HUES6 (cell line): ENCODE results near the gene EFS.

ENCODE experiments used
- H3K27ac ChIP-seq: 2 replicates; pipeline ENCODE4 v1.7.0; 2013; ENCODE audit warnings: low read depth, mild to moderate bottlenecking, low read length, inconsistent platforms
- H3K27me3 ChIP-seq: 2 replicates; pipeline ENCODE4 v1.6.1; 2013; ENCODE audit warnings: low read length; ENCODE audit not compliant: control insufficient read depth, insufficient read depth
- H3K36me3 ChIP-seq: 2 replicates; pipeline ENCODE4 v1.6.1; 2013; ENCODE audit warnings: low read length; ENCODE audit not compliant: control insufficient read depth, insufficient read depth
- H3K4me1 ChIP-seq: 2 replicates; pipeline ENCODE4 v1.6.1; 2013; ENCODE audit warnings: low read length; ENCODE audit not compliant: control insufficient read depth, insufficient read depth
- H3K4me3 ChIP-seq: 2 replicates; pipeline ENCODE4 v1.5.1; 2013; ENCODE audit warnings: low read depth, low read length
- H3K9ac ChIP-seq: one replicate; pipeline ENCODE4 v1.6.1; 2013; ENCODE audit warnings: mild to moderate bottlenecking, low read length
- H3K9me3 ChIP-seq: 2 replicates; pipeline ENCODE4 v1.6.1; 2013; ENCODE audit warnings: low read depth, low read length; ENCODE audit not compliant: control insufficient read depth, insufficient read depth

Gene EFS

DNA sequence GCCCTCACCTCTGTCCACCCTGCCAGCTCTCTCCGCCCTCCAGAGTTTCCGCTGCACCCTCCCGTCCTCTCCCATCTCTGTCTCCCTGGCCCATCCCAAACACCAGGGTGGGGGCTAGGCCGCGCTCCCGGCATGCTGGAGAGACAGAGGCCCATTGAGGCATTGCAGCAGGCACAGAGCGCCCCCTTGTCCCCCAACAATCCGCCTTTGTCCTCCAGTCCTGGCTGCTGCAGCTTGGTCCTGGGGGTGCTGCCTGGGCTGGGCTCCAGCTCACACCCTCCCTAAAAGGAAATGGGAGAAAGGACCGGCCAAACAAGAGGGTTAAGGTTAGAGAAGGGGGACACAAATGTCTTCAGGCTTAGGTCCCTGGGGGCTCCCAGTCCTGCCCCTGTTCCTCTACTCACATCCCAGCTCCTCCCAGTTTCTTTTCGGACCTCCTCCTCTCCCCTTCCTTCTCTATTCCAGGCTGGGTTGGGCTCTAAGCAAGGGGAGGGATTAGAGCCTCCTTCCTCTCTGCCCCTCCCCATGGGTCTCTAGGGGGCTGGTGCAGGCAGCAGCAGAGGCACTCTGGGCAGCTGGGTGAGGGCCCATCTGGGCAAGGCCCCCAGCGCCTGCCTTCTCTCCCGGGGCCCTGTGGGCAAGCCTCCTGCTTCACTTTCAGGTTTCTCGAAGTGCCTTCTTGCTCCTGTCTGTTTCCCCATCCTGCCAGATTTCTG is 11.7 kb upstream of the EFS start, which contains the start of gene CMTM5:
Gene CMTM5, plus strand, starts transcription at position 565 of the 716 bp plus-strand sequence. CDS start 206 bp downstream, outside the sequence.
- Histone ChIP-seq H3K36me3 (no peaks in the 10 kb centered on the region), H3K27me3 (peaks cover 34% of the 10 kb centered on the region), H3K4me3 (0 out of 2 replicates have a peak within 1 kb of the TSS, but pooled peaks have one; percentile 21), H3K27ac (no peak within 1 kb of the TSS), H3K4me1 (peaks cover 8% of the 10 kb centered on the region), H3K9me3 (no peaks in the 10 kb centered on the region), H3K9ac (no peak within 1 kb of the TSS)

DNA sequence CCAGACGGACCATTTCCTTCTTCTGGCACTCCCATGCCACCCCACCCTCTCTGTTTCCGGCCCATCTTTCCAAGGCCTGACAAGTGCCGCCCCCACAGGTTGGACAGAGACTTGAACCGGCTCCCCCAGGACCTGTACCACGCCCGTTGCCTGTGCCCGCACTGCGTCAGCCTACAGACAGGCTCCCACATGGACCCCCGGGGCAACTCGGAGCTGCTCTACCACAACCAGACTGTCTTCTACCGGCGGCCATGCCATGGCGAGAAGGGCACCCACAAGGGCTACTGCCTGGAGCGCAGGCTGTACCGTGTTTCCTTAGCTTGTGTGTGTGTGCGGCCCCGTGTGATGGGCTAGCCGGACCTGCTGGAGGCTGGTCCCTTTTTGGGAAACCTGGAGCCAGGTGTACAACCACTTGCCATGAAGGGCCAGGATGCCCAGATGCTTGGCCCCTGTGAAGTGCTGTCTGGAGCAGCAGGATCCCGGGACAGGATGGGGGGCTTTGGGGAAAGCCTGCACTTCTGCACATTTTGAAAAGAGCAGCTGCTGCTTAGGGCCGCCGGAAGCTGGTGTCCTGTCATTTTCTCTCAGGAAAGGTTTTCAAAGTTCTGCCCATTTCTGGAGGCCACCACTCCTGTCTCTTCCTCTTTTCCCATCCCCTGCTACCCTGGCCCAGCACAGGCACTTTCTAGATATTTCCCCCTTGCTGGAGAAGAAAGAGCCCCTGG is 10.7 kb upstream of the EFS start:
- Histone ChIP-seq H3K27ac (no peak overlapping the region), H3K4me1 (peaks cover 8% of the 10 kb centered on the region), H3K27me3 (peaks cover 43% of the 10 kb centered on the region), H3K9me3 (no peaks in the 10 kb centered on the region), H3K36me3 (no peaks in the 10 kb centered on the region), H3K4me3 (no peak overlapping the region), H3K9ac (no peak overlapping the region)

DNA sequence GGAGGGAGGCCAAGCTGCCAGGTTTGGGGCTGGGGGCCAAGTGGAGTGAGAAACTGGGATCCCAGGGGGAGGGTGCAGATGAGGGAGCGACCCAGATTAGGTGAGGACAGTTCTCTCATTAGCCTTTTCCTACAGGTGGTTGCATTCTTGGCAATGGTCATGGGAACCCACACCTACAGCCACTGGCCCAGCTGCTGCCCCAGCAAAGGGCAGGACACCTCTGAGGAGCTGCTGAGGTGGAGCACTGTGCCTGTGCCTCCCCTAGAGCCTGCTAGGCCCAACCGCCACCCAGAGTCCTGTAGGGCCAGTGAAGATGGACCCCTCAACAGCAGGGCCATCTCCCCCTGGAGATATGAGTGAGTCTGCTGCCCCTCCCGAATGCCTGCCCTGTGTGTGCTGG is 8.1 kb upstream of the EFS start:
- Histone ChIP-seq H3K9ac (no peak overlapping the region), H3K27me3 (peaks cover 52% of the 10 kb centered on the region), H3K4me3 (no peak overlapping the region), H3K9me3 (no peaks in the 10 kb centered on the region), H3K4me1 (peaks cover 8% of the 10 kb centered on the region), H3K27ac (no peak overlapping the region), H3K36me3 (no peaks in the 10 kb centered on the region)

DNA sequence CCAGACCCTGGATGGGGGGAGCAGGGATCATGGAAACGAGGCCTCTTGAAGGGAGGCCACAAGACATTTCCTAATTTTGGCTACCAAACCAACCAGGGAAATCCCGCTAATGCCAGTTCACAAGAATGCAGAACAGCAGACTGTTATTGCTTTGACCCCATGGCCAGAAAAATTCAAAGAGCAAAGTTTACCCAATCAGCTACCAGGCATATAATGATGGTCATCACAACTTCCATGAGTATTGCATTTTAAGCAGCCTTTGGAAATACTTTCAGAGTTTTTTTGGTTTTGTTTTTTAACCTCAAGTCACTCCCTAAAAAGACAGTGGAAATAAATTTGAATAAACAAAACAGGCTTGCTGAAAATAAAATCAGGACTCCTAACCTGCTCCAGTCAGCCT is 7.5 kb upstream of the EFS start, which contains the start of gene IL25:
Gene IL25, plus strand, starts transcription at position 301 of the 400 bp plus-strand sequence.
- no peaks in the 10 kb centered on the region for H3K9me3 ChIP-seq
- no peak within 1 kb of the TSS for H3K27ac ChIP-seq
- H3K27me3 ChIP-seq = peaks cover 52% of the 10 kb centered on the region
- H3K9ac ChIP-seq = no peak within 1 kb of the TSS
- peaks cover 8% of the 10 kb centered on the region for H3K4me1 ChIP-seq
- no peak within 1 kb of the TSS for H3K4me3 ChIP-seq
- H3K36me3 ChIP-seq = no peaks in the 10 kb centered on the region

DNA sequence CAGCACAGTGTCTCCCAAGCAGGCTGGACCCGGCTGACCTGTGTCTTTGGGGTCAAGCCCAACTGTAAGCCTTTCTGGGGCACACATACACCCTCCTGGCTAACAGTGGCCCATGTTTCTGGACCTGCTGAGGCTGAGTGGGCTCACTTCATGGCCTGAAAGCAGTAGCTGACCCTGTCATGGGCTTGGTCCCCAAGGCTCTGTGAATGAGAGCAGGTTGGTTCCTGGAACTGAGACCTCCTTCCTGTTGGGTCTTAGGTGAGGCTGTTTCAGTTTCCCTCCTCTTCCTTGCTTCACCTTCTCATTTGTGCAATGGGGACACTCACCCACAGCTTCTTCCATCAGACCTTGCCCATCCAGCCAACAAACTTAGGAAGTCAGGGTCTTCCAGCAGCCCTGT is 6.9 kb upstream of the EFS start:
- Histone ChIP-seq H3K36me3 (no peaks in the 10 kb centered on the region), H3K4me3 (no peak overlapping the region), H3K27ac (no peak overlapping the region), H3K9ac (no peak overlapping the region), H3K9me3 (no peaks in the 10 kb centered on the region), H3K4me1 (peaks cover 10% of the 10 kb centered on the region), H3K27me3 (peaks cover 51% of the 10 kb centered on the region)

DNA sequence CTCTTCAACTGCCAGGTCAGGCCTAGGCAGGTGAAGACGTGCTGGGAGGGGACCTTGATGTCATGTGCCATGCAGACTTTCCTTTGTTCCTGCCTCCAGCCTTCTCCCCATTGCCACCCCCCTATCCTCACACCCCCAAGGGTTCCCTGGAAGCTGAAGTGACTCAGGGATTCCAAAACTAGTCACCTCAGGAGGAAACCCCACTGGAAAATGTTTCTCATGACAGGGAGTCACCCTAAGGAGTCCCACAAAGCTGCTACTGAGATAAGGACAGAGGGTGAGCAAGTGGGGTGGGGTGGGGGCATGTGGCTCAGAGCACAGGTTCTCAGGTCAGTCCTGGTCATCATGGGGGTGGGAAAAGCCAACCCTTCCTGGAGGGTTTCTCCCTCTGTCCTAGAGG is 5.2 kb upstream of the EFS start:
- Histone ChIP-seq H3K36me3 (no peaks in the 10 kb centered on the region), H3K9ac (no peak overlapping the region), H3K9me3 (no peaks in the 10 kb centered on the region), H3K27ac (no peak overlapping the region), H3K27me3 (peaks cover 47% of the 10 kb centered on the region), H3K4me3 (no peak overlapping the region), H3K4me1 (peaks cover 8% of the 10 kb centered on the region; the same call in 1 of the 2 replicates)

DNA sequence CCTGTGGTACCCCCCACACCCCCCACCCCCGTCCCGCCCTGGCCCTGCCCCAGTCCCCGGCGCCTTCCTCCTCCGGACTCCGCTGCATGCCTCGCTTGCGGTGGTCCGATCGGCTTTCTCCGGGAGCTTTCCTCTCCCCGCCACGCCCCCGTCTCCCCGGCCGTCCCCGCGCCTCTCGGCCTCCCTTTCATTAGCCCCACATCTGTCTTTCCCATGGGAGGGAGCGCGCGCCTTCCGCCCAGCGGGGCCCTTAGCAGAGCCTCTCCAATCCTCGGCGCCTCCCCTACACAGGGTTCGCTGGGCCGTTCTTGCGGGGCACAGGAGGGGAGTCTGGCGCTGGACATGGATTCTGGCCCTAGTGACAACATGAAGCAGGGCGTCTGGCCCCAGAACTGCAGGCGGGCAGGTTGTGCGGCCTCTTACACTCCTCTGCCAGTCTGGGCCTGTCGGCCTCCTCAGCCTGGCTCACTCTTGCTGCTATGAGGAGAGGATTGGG is 1.5 kb upstream of the EFS start:
- peak overlapping the region; percentile 66 for H3K4me3 ChIP-seq
- H3K27ac ChIP-seq = no peak overlapping the region
- peaks cover 21% of the 10 kb centered on the region for H3K4me1 ChIP-seq
- peaks cover 38% of the 10 kb centered on the region for H3K27me3 ChIP-seq
- no peaks in the 10 kb centered on the region; the same call in 1 of the 2 replicates for H3K36me3 ChIP-seq
- H3K9ac ChIP-seq = peak overlapping the region; percentile 36
- no peaks in the 10 kb centered on the region for H3K9me3 ChIP-seq

DNA sequence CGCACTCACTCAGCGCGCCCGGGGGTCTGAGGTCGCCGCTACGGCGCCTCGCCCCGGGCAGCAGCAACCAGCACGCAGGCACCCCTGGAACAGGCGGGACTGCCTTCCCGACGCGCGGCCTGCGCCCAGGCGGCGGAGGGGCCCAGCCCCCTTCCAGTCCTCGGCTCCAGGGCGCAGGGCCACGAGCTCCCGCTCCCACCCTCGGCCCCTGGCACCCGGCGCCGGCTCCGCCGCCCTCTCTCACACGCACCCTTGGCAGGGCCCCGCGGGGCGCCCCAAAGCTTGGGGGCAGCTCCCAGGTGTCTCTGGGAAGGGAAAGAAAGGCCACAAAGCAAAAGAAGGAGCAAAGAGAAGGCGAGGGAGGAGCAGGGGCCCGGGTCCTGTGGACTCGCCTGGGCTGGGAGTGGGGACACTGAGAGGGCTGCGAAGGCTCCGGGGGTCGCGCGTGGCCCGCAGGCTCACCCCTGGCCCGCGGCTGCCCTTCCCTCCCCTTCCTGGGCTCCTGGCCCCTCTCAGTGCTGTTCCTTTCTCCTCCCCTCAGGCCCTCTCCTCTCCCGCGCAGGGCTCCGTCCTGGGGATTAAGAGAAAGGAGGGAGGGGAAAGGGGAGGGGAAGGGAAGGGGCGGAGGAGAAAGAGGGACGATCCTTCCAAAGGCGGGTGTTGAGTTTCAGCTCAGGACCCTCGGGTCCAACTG is 907 bp upstream of the EFS start:
- Histone ChIP-seq H3K4me1 (peaks cover 21% of the 10 kb centered on the region), H3K9me3 (no peaks in the 10 kb centered on the region), H3K9ac (peak overlapping the region; percentile 72), H3K27ac (peak overlapping the region; percentile 86; the same call in 1 of the 2 replicates), H3K4me3 (peak overlapping the region; percentile 66), H3K36me3 (no peaks in the 10 kb centered on the region; the same call in 1 of the 2 replicates), H3K27me3 (peaks cover 32% of the 10 kb centered on the region)

DNA sequence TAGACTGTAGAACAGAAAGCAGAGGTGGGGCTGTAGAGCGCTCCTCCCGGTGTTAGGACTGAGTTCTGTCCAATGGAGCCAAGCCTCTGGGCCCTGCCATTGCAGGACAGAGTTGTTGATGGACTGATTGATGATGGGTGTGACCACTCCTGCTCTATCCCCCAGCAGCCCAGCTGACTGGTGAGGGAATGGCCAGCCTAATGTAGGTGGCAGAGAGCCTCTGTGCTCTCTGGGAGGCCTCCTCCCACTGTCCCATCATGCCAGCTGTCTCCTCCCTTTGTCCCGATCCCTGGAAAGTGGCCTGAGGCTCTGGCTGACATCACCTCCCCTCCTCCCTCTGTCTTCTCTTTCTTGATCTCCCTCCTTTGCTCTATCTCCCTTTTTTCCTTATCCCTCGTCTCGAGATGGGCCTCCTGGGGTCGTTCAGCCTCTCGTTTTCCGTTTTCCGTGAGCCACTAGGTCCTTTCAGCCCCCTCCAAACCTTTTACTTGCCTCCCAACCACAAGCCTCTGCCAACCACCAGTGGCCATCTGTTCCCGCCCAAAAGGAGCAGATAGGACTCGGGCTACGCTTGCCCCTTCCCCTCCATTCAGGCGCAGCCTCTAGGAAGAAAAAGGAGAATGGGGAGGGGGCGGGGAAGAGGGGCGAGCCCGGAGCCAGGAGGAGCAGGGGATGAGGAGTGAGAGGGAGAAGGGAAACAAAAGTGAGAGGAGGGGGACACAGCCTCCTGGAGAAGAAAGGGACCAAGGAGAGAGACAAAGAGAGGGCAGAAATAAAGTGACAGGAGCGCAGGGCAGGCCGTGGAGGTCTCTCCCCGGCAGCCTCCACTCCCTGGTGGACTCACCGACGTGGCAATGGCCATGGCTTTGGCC is 572 bp downstream of the EFS start:
- H3K36me3 ChIP-seq = peaks cover 8% of the 10 kb centered on the region
- H3K9ac ChIP-seq = peak overlapping the region; percentile 72
- no peaks in the 10 kb centered on the region for H3K9me3 ChIP-seq
- H3K4me3 ChIP-seq = peak overlapping the region; percentile 66
- peaks cover 21% of the 10 kb centered on the region for H3K4me1 ChIP-seq
- H3K27me3 ChIP-seq = peaks cover 25% of the 10 kb centered on the region
- H3K27ac ChIP-seq = peak overlapping the region; percentile 28; the same call in 1 of the 2 replicates

DNA sequence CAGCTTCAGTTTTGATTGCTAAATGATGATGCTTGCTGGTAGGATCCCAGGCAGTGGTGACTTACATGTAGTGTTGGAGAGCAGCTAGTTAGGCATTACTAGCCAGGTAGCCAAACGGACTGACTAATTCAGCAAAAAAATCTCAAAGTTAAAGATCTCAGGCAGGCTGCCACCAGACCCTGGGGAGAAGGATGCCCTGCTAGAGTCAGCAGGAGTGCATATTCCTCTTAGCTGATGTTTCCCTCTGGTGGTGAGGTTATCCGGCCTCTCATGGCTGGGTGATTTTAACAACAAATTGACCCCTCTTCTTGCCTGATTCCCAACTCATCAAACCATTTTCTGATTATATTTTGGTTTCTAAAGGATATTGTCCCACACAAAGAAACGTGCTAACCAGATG is 2.8 kb downstream of the EFS start:
- Histone ChIP-seq H3K27ac (no peak overlapping the region), H3K36me3 (peaks cover 26% of the 10 kb centered on the region), H3K4me1 (peaks cover 20% of the 10 kb centered on the region), H3K9me3 (no peaks in the 10 kb centered on the region), H3K4me3 (no peak overlapping the region), H3K27me3 (peaks cover 3% of the 10 kb centered on the region; the same call in 1 of the 2 replicates), H3K9ac (no peak overlapping the region)
